ENCODE data around the gene SMIM1.

Gene SMIM1

GRCh38 chr1:3777078-3777547 is 4.6 kb downstream of the SMIM1 start:
- no peak for DNase-seq (ENCODE audit: low read depth)

DNA sequence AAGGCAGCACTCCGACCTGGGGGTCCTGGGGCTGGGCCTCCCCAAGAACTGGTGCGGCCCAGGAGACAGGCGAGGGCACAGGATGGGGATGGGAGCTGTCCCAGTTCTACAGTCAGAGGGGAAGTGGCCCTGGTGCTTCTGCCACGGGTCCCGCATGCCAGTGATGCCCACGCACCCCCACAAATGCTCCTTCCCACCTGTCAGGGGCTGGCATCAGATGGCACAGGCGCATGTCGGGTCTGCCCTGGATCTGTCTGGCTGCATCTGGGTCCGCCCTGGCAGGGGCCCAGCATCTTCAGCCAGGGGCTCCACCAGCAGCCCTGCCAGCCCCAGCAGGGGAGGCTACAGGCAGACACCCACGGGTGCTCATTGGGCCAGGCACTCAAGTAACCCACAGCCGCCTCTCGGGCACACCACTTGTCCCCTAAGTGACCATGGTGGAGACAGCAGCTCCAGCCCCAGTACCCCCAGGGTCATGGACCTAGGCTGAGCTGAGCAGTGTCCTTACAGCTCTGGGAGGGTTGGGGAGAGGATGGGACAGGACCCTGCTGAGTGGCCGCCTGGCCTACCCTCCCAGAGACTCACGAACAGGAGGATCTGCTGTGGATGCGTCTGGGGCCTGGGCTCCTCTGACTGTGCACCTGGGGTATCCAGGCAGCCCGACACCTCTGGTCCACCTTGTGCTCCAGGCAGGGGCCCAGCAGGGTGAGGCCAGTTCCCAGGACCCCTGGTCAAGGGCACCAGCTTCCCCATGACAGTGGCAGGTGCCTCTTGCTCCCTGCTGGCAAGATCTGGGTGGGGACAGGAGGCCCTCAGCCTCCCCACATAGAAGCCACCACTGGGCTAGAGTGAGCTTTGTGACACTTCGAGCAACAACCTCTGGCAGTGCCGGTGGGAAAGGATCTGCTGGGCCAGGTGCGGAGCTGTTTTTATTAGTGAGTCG is 5.4 kb downstream of the SMIM1 start:
- no peak for DNase-seq (ENCODE audit: low read depth)

DNA sequence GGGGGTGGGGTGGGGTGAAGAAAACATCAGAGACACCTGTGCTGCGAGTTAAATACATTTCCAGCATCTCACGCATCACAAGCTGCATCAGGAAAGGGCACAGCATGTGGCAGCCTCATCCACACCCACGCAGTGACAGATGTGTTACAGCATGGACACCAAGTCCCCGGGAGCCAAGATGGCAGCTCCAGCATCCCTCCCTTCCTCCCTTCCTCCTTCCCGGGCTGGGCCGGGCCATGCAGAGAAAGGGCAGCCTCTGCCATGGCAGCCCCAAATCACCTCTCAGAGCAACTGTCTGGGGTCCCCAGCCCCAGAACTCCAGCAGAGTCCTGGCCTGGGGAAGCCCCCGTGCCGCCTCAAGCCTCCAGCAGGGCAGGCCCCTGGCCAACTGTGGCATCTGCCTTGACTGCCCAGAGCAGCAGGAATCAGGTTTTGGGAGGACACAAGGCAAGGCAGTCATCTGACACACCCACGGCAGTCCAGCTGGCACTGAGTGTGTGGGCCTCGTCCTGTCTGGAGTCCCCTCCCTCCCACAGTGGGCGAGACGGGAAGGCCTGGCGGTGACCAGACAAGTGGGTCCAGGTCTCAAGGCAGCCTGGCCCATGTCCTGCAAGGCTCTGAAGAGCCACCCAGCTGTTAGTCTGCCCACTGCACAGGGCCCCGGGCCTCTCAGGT is 6.2 kb downstream of the SMIM1 start:
- no peak for DNase-seq (ENCODE audit: low read depth)

DNA sequence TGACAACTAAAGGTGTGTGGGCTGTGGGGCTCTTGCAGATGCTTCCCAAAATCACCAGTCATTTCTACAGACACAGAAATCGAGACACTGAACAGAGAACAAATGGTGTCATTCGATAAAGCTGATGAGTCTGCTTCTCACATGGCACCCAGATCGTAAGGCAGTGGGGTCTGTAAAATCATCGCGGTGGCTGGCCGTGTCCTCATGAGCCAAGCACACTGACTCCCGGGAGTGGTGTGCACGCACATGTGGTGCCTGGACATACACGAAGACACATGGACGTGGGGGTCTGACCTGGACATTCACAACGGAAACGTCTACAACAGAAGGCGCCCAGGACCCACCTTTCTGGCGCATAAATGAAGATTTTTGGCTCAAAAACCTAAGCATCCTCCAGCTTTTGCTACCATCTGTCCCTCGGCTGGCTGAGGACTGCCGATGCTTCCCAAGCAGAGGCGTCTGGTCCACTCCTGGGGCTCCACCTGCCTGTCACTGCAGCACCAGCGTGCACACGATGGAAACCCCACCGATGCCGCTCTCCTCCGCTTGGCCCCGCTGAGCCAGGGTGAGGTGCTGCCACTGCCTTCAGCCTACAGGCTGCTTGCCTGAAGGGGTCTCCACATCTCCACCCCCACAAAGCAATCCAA is 6.8 kb downstream of the SMIM1 start:
- no peak for DNase-seq (ENCODE audit: low read depth)

DNA sequence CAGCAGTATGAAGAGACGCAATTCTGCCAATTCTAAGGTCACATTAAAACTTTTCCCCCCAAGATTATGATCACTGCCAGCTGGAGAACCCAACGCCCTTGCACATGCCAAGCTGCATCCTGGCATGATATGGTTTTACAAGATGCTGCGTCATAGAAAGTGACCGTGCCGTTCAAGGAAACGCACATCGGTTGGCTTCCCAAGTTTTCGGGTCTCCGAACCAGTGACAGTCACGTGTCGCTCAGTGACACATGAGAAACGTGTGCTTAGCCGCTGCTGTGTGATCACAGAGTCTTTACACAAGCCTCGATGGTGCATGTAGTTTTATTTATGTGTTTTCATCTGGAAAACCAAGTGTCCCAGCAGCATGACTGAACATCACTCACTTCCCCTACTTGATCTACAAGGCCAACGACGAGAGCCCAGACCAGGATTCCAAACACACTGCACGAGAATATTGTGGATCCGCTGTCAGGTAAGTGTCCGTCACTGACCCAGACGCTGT is 7.4 kb downstream of the SMIM1 start:
- DNase-seq (ENCODE audit: low read depth) = no peak

DNA sequence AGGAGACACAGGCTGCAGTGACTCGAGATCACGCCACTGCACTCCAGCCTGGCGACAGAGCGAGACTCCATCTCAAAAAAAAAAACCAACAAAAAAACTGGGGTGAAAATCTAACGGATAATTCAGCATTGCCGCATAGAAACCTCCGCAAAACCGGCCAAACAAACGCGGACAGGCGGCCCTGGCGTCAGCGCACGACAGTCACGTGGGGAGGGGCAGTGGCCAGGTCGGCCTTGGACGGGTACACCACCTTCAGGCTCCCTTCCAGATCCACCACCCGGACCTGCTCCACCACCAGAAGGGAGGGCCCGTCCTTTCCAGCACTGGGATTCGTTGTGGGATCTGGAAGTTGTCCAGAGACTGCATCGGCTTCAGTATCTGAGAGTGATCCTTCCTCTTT is 8.4 kb downstream of the SMIM1 start:
- DNase-seq (ENCODE audit: low read depth) = no peak

DNA sequence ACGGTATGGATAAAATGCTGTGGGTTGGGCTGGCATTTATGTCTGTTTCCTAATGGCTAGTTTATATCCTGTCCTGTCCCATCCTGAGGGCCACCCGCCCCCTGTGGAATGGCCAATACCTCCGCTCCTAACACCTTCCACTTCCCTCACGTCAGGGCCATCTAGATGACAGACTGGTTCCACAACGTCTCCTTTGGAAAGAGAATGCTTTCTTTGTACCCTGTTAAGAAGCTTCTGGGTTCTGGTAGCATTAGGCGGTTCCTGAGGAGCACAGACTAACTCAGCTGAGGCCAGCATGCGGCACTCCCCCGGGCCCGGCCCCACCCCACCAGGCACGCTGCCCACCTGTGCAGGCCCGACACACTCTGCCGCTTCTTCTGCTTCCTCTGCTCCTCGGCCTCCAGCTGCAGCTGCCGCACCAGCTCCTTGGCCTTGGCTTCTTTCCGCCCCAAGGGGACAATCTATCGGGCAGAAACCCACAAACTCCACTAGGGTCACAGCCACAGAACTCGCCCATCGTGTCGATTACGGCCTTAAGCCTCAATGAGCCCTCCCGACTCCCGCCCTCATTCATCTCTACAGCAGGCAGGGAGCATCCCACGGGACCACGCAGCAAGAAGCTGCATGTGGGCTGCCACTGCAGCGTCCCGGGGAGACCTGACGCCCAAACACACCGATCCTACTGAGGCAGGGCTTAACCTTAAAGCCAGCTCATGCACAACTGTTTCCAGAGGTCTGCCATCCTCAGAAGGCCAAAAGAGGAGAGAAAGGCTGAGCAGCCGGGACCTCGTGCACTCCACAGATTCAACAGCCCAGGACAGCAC is 11.3 kb downstream of the SMIM1 start:
- no peak for DNase-seq (ENCODE audit: low read depth)

DNA sequence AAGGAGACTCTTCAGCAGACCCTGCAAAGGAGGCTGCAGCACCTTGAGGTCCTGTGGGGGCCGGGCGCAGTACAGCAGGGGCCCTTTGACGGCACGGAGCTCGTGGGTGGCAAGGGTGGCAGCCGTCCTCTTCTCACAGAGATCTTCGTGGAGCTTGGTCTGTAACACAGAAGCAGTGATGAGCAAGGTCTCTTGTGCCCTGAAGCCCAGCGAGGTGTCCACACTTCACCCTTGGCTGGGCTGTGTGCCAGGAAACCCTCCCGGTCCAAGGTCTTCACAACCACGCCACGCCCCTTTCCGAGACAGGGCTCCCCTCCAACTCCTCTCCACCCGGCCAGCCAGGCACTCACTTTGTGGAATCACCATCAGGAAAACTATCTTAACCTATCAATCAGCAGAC is 12.5 kb downstream of the SMIM1 start:
- DNase-seq (ENCODE audit: low read depth) = no peak

DNA sequence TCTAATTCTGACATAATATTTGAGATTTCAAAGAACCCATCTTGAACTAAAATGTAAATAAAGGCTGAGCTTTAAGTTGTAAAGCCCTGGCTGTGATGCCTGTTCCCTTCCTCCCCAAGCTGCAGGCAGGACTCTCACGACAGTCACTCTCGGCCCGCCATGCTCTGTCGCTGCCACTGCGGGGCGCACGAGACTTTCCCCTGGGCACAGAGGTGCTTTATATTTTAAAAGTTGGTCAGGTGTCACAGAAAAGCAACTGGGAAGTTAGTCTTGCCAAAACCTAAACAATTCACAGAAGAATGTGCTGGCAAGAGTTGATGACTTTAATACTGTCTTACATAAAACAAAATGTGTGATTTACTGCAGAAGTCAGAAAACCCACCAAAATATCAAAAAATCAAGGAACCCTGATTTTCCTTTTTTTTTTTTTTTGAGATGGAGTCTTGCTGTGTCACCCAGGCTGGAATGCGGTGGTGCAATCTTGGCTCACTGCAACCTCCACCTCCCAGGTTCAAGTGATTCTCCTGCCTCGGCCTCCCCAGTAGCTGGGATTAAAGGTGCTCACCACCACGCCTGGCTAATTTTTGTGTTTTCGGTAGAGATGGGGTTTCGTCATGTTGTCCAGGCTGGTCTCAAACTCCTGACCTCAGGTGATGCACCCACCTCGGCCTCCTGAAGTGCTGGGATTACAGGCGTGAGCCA is 13.1 kb downstream of the SMIM1 start:
- DNase-seq (ENCODE audit: low read depth) = no peak

DNA sequence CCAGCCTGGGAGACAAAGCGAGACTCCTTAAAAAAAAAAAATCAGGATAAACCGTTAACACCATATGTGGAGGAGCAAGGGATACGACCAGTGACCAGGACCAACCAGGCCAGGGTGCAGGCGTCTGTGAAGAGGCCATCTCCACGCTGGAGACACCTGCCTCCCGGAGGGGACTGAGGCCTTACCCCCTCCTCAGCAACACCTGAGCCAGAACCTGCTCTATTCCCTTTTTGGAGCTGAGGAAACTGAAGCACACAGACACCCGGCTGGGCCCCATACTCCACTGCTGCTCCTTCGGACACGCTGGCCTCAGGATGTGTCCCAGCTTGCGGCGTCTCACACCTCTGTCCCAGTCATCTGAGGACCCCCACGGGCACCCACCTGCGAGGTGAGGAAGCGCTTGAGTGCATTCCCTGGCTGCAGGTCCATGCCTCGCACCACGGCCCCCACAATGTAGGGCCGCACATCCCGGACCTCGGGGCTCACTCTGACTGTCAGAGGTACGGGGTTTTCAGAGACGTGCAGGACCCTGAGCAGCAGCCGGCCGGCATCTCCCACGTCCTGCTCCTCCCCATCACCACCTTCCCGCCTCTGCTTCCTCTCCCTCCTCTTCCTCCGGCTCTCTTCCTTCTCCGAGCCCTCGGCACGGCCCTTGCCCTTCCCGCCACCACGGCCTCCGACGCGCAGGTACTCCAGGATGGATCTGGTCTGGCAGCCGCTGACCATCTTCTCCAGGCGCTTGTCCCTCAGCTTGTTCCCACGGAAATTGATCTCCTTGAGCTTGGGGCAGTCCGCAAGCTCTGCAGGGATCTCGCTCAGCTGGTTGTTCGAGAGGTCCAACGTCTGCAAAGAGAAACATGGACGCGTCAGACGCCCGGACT is 14.2 kb downstream of the SMIM1 start:
- no peak for DNase-seq (ENCODE audit: low read depth)

DNA sequence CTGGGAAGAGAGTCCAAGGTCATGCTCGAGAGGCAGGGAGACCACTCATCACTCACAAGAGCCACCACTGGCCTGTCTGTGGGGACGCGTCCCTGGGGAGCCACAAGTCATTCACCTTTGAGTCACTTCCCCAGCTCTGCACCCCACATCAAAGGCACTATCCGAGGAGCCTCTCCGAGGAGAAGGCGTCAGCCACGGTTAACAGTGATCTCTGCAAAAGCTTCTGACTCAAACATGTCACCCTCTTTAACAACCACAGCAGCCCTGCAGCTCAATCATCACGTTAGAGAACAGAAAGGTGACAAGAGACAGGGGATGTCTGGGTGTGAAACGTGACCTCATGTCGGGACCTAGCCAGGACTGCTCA is 14.8 kb downstream of the SMIM1 start:
- DNase-seq (ENCODE audit: low read depth) = no peak

GRCh38 chr1:3787745-3788605 is 15.4 kb downstream of the SMIM1 start:
- no peak for DNase-seq (ENCODE audit: low read depth)

DNA sequence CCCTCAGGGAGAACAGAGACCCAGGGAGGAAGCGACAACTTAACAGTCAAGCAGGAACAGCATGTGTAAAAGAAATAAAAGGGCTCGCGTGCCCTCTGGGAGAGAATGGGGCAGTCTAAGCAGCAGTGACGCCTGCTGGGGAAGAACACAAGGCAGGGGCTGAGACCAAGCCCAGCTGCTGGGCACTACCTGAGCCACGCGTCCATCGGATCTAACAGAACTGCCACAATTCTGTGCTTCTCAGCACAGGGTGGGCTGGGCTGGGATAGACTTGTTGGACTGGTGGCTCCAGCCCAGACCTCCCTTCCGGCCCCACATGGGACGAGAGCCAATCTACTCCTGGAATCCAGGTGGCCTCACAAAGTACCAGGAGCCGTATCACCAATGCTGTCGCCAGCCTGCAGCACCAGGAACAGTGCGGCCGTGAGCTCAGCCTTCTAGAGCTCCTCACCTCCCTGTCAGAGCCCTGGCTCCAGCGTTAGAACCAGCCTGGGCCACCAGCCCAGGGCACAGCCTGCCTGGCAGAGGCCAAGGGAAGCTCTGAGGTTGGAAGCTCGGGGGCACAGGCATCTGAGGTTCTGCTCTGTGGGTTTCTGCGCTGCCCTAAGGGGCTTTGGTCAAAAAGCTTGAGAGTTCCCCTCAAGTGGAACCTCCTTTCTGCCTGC is 16.3 kb downstream of the SMIM1 start:
- DNase-seq (ENCODE audit: low read depth) = no peak

DNA sequence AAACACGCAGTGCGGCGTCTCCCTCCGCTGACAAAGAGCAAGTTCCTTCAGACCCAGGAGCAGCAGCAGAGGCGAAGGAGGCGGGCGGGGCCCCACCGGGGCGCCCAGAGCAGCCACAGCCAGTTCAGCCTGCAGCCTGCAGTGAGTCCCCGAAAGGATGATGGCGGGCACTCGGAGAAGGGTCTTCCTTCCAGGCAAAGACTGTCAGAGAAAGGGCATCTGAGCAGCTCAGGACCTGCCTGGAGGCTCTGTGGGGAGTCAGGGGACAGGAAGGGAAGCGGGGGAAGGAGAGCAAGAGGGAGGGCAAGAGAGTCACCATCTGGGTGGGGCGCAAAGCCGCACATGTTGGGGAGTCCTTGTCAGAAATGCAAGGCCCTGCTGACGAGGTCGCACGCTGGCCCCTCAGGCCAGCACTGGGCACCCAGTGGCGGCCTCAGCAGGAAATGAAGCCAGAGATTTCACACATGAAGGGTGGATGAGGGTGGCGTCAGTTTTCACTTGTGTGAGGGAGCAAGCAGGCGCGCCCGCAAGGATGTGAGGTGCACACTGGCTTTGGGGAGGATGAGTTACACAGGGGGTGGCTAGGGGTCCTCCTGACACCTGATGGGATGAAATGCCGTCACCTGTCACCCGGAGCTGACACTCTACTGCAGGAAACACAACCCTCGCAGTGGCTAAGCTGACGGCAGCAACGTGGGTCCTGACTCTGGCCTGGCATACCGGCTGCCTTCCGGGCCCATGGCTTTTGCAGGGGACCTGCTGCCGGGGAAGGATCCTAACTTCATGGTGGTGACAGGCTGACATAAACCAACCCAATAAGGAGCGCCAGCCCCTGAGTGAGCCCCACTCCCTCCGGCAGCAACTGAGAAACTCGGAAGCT is 17.1 kb downstream of the SMIM1 start:
- DNase-seq (ENCODE audit: low read depth) = no peak

DNA sequence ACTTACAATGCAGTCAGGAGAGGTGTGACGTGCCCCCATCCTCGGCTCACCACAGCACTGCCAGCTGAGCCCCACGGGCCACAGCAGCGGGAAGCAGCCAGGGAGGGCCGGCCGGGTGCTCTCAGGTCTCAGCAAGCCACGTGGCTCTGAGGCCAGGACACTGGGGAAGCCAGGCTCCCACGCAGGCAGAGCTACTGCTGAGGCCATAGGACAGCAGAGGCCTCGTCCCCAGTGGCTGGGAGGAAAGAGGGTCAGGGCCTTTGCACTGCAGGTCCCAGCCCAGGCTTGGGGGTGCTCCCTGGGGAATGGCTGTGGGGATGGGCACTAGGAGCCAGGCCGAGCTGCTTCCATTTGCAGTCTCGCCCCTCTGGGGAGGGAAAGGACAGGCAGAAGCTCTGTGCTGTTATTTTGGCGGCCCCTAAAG is 18.0 kb downstream of the SMIM1 start:
- no peak for DNase-seq (ENCODE audit: low read depth)

DNA sequence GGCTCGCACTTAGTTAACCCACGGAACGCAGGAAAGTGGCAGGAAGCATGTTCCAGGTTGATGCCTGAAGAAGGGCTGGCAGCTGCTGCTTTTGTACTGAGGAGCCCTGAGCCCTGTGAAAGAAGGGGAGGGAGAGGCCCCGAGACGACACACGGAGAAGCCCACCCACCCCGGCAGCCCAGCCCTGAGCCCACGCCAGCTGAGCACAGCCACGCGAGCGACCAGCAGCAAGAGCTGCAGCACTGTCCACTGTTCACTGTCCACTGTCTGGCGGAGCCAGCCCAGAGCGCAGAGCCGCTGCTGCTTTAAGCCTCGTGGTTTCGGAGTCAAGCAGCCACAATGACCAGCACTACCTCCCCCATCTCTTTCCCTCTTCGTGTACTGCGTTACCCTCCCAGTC is 18.4 kb downstream of the SMIM1 start:
- DNase-seq (ENCODE audit: low read depth) = no peak

DNA sequence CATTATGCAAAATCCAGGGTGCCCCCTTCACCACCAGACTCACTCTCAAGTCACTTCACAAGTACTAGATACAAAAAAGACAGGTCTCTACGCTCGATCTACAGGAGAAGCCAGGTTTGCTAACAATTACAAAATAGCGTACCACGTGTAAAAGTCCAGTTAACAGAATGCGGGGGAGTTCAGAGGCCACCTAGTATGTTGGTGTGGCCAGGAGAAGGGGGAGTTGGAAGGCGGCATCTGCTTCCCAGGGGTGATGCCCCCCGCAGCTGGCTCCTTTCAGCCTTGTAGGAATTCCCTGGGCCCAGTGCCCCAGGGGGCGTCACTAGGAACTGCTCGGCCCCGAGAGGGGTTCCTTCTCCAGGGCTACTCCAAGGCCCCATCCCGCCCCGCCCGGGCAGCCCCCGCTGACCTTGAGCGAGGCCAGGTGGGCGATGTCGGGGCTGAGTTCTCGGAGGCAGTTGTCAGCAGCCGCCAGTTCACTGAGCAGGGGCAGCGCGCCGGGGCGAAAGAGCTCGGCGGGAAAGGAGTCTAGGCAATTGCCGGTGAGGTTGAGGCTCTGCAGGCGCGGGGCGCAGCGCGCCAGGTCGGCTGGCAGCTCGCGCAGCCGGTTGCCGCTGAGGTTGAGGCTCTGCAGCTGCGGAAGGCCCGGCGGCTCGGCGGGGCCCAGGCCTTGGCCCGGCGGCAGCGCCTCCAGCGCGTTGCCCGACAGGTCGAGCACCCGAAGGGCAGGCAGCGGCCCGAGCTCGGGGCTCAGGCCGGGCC is 23.1 kb downstream of the SMIM1 start:
- DNase-seq (ENCODE audit: low read depth) = no peak

Measured in iris pigment epithelial cell (primary cell).